ENCODE data around the gene SEC24D.

SEC24D gene

GRCh38 chr4:118776157-118776954 is 59.6 kb downstream of the SEC24D start:
- no peak for DNase-seq (ENCODE audit: low spot score)
- no peak overlapping the region for H3K27ac ChIP-seq
- no peak for TF ChIP-seq CTCF (conservative IDR thresholded peaks at IDR 0.05; ENCODE audit: low read depth)
- ChIA-PET CTCF (interaction anchor here (0.6 kb wide), 1 partner anchor 55 kb away, joined by 3 read pairs; no protein-coding TSS in a partner anchor), POLR2A (ENCODE audit: low non-redundant PET) (no interaction called here)

GRCh38 chr4:118775405-118775804 is 60.5 kb downstream of the SEC24D start:
- H3K27ac ChIP-seq, result no peak overlapping the region
- TF ChIP-seq CTCF (conservative IDR thresholded peaks at IDR 0.05; ENCODE audit: low read depth), result no peak
- CTCF ChIA-PET, result interaction anchor here (0.6 kb wide), 1 partner anchor 101 kb away, joined by 3 read pairs; no protein-coding TSS in a partner anchor
- DNase-seq (ENCODE audit: low spot score), result no peak
- POLR2A ChIA-PET (ENCODE audit: low non-redundant PET), result no interaction called here

GRCh38 chr4:118774989-118775388 is 60.9 kb downstream of the SEC24D start:
- ChIA-PET CTCF (interaction anchor here (0.6 kb wide), 1 partner anchor 101 kb away, joined by 3 read pairs; no protein-coding TSS in a partner anchor), POLR2A (ENCODE audit: low non-redundant PET) (no interaction called here)
- no peak overlapping the region for H3K27ac ChIP-seq
- no peak for DNase-seq (ENCODE audit: low spot score)
- no peak for TF ChIP-seq CTCF (conservative IDR thresholded peaks at IDR 0.05; ENCODE audit: low read depth)

- ChIA-PET CTCF (interaction anchor here (0.6 kb wide), 1 partner anchor 49 kb away, joined by 4 read pairs; no protein-coding TSS in a partner anchor), POLR2A (ENCODE audit: low non-redundant PET) (no interaction called here)
- no peak for DNase-seq (ENCODE audit: low spot score)
- TF ChIP-seq CTCF (conservative IDR thresholded peaks at IDR 0.05; ENCODE audit: low read depth), result no peak
- no peak overlapping the region for H3K27ac ChIP-seq
Observed at GRCh38 chr4:118774321-118774720, 61.6 kb downstream of the SEC24D start.

- no peak for DNase-seq (ENCODE audit: low spot score)
- no peak overlapping the region for H3K27ac ChIP-seq
- TF ChIP-seq CTCF (conservative IDR thresholded peaks at IDR 0.05; ENCODE audit: low read depth), result no peak
- CTCF ChIA-PET, result interaction anchor here (1.5 kb wide), 1 partner anchor 117 kb away, joined by 3 read pairs; no protein-coding TSS in a partner anchor
- POLR2A ChIA-PET (ENCODE audit: low non-redundant PET), result no interaction called here
Observed at GRCh38 chr4:118773429-118773792, 62.5 kb downstream of the SEC24D start.

GRCh38 chr4:118772767-118773428 is 63.0 kb downstream of the SEC24D start:
- ChIA-PET POLR2A (ENCODE audit: low non-redundant PET) (no interaction called here), CTCF (interaction anchor here (1.5 kb wide), 1 partner anchor 117 kb away, joined by 3 read pairs; no protein-coding TSS in a partner anchor)
- TF ChIP-seq CTCF (conservative IDR thresholded peaks at IDR 0.05; ENCODE audit: low read depth), result no peak
- no peak overlapping the region for H3K27ac ChIP-seq
- no peak for DNase-seq (ENCODE audit: low spot score)
